GM03348 (cell line): ENCODE data around the gene PELI2.
"Not testable (repeated sequence)": the region's sequence is repeated elsewhere in the genome, so short reads cannot be mapped to it uniquely, and the experiment has no call there.

Experiments used
- DNase-seq: peaks from one replicate; pipeline ENCODE4 v3.0.0; 2012; ENCODE audit warnings: low spot score

Gene PELI2

GRCh38 chr14:56143025-56143424 is 24.8 kb downstream of the PELI2 start:
- no peak for DNase-seq

GRCh38 chr14:56144176-56144575 is 26.0 kb downstream of the PELI2 start:
- DNase-seq, result no peak

GRCh38 chr14:56145181-56145769 is 27.1 kb downstream of the PELI2 start:
- DNase-seq, result no peak

- DNase-seq, result peak; percentile 39
Measured at GRCh38 chr14:56145965-56146364, 27.8 kb downstream of the PELI2 start.

- no peak for DNase-seq
Measured at GRCh38 chr14:56147449-56147848, 29.2 kb downstream of the PELI2 start.

- DNase-seq, result no peak
Measured at GRCh38 chr14:56147986-56148901, 30.0 kb downstream of the PELI2 start.

GRCh38 chr14:56149151-56149550 is 30.9 kb downstream of the PELI2 start:
- DNase-seq, result no peak

GRCh38 chr14:56149995-56150394 is 31.8 kb downstream of the PELI2 start:
- no peak for DNase-seq

GRCh38 chr14:56150645-56151345 is 32.6 kb downstream of the PELI2 start:
- no peak for DNase-seq

- DNase-seq, result no peak
Measured at GRCh38 chr14:56152221-56152620, 34.0 kb downstream of the PELI2 start.

GRCh38 chr14:56153267-56153666 is 35.1 kb downstream of the PELI2 start:
- DNase-seq, result no peak

GRCh38 chr14:56154321-56154720 is 36.1 kb downstream of the PELI2 start:
- no peak for DNase-seq

GRCh38 chr14:56156096-56156495 is 37.9 kb downstream of the PELI2 start:
- peak; percentile 9 for DNase-seq

- peak; percentile 8 for DNase-seq
Measured at GRCh38 chr14:56159066-56159465, 40.9 kb downstream of the PELI2 start.

GRCh38 chr14:56160088-56160487 is 41.9 kb downstream of the PELI2 start:
- DNase-seq, result no peak

GRCh38 chr14:56161658-56162057 is 43.4 kb downstream of the PELI2 start:
- DNase-seq, result no peak

GRCh38 chr14:56162476-56162875 is 44.3 kb downstream of the PELI2 start:
- DNase-seq, result no peak

- not testable (repeated sequence) for DNase-seq
Measured at GRCh38 chr14:56166579-56166978, 48.4 kb downstream of the PELI2 start.

- no peak for DNase-seq
Measured at GRCh38 chr14:56168007-56168616, 49.9 kb downstream of the PELI2 start.

- no peak for DNase-seq
Measured at GRCh38 chr14:56170028-56170427, 51.8 kb downstream of the PELI2 start.

- no peak for DNase-seq
Measured at GRCh38 chr14:56170877-56171422, 52.7 kb downstream of the PELI2 start.

- no peak for DNase-seq
Measured at GRCh38 chr14:56172074-56172473, 53.9 kb downstream of the PELI2 start.
